ENCODE results near the gene SDR39U1.
A peak's percentile ranks its signal among the peaks of the same experiment; 100 is the strongest.

SDR39U1 gene

DNA sequence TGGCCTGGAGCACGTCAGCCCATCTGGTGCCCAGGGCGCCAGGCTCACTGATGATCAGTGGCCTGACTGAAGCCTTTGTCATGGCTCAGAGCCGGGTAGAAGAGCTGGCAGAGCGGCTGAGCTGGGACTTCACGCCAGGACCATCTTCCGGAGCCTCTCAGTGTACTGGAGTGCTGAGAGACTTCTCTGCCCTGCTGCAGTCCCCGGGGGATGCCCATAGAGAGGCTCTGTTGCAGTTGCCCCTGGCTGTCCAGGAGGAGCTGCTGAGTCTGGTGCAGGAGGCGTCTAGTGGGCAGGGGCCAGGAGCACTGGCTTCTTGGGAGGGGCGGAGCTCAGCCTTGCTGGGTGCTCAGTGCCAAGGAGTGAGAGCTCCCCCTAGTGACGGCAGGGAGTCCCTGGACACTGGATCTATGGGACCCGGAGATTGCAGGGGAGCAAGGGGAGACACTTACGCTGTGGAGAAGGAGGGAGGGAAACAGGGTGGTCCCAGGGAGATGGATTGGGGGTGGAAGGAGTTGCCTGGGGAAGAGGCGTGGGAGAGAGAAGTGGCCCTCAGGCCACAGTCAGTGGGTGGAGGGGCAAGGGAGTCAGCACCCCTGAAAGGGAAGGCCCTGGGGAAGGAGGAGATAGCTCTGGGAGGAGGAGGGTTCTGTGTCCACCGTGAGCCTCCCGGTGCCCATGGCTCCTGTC lies 10.9 kb downstream of the SDR39U1 start:
- peak; percentile 82 for DNase-seq (ENCODE audit: extremely low read depth, insufficient read length)
- peaks cover 18% of the 10 kb centered on the region for H3K36me3 ChIP-seq (ENCODE audit: control insufficient read depth, insufficient read depth, low read length)
- H3K4me3 ChIP-seq (replicated peaks; ENCODE audit: low read depth, low read length), result peak overlapping the region; percentile 94
- H3K27me3 ChIP-seq (replicated peaks; ENCODE audit: control insufficient read depth, insufficient read depth, low read length), result no peaks in the 10 kb centered on the region
- TF ChIP-seq, protein P1, sequence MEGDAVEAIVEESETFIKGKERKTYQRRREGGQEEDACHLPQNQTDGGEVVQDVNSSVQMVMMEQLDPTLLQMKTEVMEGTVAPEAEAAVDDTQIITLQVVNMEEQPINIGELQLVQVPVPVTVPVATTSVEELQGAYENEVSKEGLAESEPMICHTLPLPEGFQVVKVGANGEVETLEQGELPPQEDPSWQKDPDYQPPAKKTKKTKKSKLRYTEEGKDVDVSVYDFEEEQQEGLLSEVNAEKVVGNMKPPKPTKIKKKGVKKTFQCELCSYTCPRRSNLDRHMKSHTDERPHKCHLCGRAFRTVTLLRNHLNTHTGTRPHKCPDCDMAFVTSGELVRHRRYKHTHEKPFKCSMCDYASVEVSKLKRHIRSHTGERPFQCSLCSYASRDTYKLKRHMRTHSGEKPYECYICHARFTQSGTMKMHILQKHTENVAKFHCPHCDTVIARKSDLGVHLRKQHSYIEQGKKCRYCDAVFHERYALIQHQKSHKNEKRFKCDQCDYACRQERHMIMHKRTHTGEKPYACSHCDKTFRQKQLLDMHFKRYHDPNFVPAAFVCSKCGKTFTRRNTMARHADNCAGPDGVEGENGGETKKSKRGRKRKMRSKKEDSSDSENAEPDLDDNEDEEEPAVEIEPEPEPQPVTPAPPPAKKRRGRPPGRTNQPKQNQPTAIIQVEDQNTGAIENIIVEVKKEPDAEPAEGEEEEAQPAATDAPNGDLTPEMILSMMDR (IDR thresholded peaks at IDR 0.05; ENCODE audit: insufficient read depth, low read length, poor library complexity, severe bottlenecking), result peak; percentile 99

DNA sequence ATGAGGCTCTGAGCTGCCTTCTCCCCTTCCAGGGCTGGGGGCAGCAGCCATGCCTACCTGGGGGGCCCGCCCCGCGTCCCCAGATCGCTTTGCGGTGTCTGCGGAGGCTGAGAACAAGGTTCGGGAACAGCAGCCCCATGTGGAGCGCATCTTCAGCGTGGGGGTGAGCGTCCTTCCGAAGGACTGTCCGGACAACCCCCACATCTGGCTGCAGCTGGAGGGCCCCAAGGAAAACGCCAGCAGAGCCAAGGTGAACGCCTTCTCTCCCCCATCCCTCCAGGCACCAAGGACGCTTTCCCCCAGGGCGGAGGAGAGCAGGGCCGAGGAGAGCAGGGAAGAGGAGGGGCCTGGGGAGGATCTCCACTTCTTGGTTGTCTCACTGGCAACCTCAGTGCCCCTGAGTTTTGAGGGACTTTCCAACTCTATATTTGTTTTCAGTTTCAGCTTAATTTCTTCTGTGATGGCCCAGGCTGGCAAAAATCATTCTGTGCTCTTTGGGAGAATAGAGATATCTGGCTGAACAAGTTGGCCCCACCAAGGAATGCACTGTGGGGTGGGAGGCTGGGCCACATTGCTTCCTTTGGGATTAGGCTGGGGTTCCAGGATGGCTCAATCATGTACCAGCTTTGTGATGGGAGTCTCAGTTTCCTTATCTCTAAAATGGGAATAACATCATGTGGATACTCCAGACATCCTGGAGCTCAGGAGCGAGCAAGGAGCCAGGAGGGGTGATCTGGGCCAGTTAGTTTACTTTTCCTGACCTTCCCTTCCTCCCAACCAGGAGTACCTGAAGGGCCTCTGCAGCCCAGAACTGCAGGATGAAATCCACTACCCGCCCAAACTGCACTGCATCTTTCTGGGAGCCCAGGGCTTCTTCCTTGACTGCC lies 11.7 kb downstream of the SDR39U1 start:
- TF ChIP-seq, protein P1 (IDR thresholded peaks at IDR 0.05; ENCODE audit: insufficient read depth, low read length, poor library complexity, severe bottlenecking), result no peak
- DNase-seq (ENCODE audit: extremely low read depth, insufficient read length), result peak; percentile 72
- no peaks in the 10 kb centered on the region for H3K27me3 ChIP-seq (replicated peaks; ENCODE audit: control insufficient read depth, insufficient read depth, low read length)
- peak overlapping the region; percentile 94 for H3K4me3 ChIP-seq (replicated peaks; ENCODE audit: low read depth, low read length)
- peaks cover 15% of the 10 kb centered on the region for H3K36me3 ChIP-seq (ENCODE audit: control insufficient read depth, insufficient read depth, low read length)

DNA sequence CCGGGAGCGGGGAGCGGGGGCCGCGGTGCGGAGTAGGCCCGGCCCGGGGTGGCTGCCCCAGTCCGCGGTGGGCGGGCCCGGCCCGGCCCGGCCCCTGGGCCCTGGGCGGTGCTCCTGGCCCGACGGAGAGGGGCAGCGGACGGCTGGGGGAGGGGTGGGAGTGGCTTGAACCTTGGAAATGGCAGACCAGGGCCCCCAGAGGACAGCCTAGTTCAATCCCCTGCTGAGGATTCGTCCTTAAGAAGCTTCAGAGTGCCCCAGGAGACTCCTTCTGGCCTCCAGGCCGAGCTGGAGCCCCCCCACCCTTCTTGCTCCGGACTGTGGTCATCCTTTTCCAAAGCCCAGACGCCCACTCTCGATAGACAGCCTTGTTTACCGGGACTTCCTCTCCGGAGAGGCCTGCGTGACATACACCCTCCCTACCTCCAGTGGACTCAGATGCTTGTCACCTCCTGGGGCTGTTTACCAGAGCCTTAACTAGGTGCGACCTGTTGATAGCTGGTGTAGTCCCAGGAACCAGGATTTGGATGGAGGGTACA lies 12.4 kb downstream of the SDR39U1 start:
- peak overlapping the region; percentile 94 for H3K4me3 ChIP-seq (replicated peaks; ENCODE audit: low read depth, low read length)
- peaks cover 13% of the 10 kb centered on the region for H3K36me3 ChIP-seq (ENCODE audit: control insufficient read depth, insufficient read depth, low read length)
- DNase-seq (ENCODE audit: extremely low read depth, insufficient read length), result peak; percentile 80
- TF ChIP-seq, protein P1 (IDR thresholded peaks at IDR 0.05; ENCODE audit: insufficient read depth, low read length, poor library complexity, severe bottlenecking), result no peak
- no peaks in the 10 kb centered on the region for H3K27me3 ChIP-seq (replicated peaks; ENCODE audit: control insufficient read depth, insufficient read depth, low read length)

DNA sequence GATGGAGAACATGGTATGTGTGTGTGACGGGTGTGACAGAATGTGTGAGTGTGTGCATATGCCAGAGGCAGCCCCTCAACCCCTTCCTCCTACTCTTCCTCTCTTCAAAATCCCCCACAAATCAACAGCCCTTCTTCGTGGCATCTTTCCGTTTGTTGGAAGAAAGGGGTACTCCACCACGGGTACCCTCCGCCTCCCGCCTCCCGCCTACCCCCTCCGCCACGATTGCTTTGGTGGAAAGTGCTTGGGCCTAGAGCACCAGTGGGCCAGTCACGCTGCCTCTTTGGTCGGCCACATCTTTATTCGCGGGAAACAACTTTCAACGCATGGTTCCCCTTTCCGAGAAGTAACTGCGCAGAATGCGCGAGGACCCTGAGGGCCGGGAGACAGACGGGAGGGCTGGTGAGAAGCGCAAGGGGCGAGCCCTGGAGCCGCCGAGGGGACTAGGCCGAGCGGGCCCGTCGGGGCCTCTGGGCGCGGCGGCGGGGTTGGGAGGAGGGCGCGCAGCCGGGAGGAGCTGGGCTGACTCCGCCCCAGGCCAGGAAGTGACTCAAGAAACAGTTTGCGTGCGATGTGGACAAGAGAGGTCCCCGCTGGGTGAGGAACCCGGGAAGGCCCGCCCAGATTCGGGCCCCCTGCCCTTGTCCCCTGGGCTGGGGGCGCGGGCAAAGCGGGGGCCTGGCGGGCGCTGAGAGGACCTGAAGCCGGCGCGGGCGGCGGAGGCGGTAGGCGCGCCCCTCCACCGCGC lies 13.0 kb downstream of the SDR39U1 start, which contains the start of the genes CBLN3 and KHNYN:
Gene CBLN3 (minus strand): TSS at position 274 of the 748 bp plus-strand sequence. CDS start 614 bp downstream, outside the sequence.
Gene KHNYN (plus strand): TSS at position 560 of the 748 bp plus-strand sequence. CDS start 777 bp downstream, outside the sequence.
- Histone ChIP-seq H3K36me3 (ENCODE audit: control insufficient read depth, insufficient read depth, low read length) (peaks cover 13% of the 10 kb centered on the region), H3K27me3 (replicated peaks; ENCODE audit: control insufficient read depth, insufficient read depth, low read length) (no peaks in the 10 kb centered on the region), H3K4me3 (replicated peaks; ENCODE audit: low read depth, low read length) (peak within 1 kb of the TSS; percentile 94)
- TF ChIP-seq, protein P1 (IDR thresholded peaks at IDR 0.05; ENCODE audit: insufficient read depth, low read length, poor library complexity, severe bottlenecking), result no peak
- peak; percentile 90 for DNase-seq (ENCODE audit: extremely low read depth, insufficient read length)

Data from GM06990 (cell line).